GM12801 (cell line): ENCODE measurements around the gene DPM2.

Experiments
- CTCF ChIP-seq: IDR thresholded peaks from one replicate; pipeline ENCODE4 v1.5.1; 2011; ENCODE audit warnings: control low read depth; ENCODE audit not compliant: insufficient read length; ENCODE audit errors: extremely low read depth

The DPM2 gene

DNA sequence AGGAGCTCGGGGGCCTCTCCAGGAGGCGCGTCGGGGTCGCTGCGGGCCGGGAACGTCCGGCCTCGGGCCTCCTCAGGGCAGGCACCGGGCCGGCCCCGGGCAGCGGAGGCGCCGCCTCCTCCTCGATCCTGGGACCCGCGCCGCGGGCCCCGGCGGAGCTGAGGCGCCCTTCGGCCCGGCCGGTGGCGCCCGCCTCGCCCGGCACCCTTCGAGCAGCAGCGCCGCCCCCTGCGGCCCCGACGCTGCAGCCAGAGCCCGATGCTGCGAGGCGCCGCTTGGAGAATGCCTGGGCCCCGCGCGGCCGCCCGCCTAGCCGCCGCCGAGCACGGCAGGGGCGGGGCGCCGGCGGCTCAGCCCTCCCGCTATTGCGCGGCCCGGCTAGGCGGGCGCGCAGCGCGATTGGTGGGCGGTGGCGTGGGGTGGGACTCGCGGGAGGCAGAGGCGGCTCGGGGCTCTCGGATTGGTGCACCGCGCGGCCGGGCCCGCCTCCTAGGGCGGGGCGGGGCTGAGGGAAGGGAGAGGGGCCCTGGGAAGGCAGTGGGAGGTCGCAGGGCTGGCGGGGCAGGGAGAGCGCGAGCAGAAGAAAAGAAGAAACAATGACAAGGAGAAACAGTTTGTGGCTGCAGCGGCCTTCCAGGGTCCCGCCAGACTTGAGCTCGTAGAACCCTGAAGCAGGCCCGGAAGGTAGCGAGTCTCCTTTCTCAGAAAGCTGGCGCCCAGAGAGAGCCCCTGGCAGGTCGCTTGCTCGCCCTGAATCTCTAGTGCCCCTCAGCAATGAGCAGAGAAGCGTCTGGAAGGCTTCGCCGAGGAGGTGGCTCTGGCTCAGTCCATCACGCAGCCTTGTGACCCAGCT, 43.3 kb upstream of the DPM2 start, which contains the start of gene EEIG1:
Gene EEIG1, minus strand, starts transcription at position 284 of the 853 bp plus-strand sequence. CDS start 852 bp downstream, outside the sequence.
- no peak for TF ChIP-seq CTCF

- no peak for TF ChIP-seq CTCF
Measured at GRCh38 chr9:127980060-127980705, 42.5 kb upstream of the DPM2 start.

DNA sequence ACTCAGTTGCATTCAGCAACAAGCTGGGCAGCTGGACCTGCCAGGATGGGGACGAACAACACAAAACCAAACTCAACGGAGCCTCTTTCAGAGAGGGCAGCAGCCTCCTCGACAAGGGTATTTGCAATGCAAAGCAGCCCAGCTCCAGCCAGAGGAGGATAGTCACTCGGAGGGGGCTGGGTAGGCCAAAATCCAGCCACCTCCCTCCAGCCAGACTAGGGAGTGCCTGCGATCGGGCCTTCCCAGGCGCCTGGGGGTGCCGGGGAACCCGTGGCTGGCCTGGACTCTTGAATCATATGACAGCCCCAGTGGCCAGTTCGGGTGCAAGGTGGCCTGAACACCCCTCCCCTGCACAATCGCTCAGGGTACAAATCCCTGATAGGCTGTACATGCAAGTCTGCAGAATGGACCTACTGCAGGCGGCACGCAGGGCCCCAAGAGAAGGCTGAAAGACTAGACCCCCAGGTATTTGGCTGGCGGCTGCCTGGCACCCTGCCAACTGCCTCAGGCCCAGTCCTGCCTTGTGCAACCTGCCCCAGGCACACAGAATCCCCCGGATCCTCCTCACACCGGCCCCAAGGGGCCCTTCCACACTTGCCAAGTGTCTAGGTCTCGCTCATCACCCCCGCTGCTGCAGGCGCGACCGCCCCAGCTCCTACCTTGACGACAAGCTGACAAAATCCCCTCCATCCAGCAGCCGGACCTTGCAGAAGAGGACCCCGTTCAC, 41.8 kb upstream of the DPM2 start:
- TF ChIP-seq CTCF: no peak

- no peak for TF ChIP-seq CTCF
Measured at GRCh38 chr9:127979015-127979332, 41.3 kb upstream of the DPM2 start.

GRCh38 chr9:127977884-127978647, 40.4 kb upstream of the DPM2 start:
- TF ChIP-seq CTCF: no peak

GRCh38 chr9:127977009-127977883, 39.6 kb upstream of the DPM2 start:
- no peak for TF ChIP-seq CTCF
